ENCODE measurements around the gene AGAP5. TPM values are rescaled to one million over a fixed set of nuclear protein-coding genes. Genes with fewer than 3 reads are reported as not detected.
"Not testable (repeated sequence)": the region's sequence is repeated elsewhere in the genome, so short reads cannot be mapped to it uniquely, and the experiment has no call there.

Gene AGAP5
- polyA plus RNA-seq (ENCODE audit: insufficient read length) = 14.6 TPM

GRCh38 chr10:73697675-73698159 is at the start of gene AGAP5:
Gene AGAP5, minus strand, starts transcription at chr10:73698109. Its CDS starts 354 bp downstream, at chr10:73697755.
- not testable (repeated sequence) for DNase-seq

- DNase-seq = no peak
Observed at GRCh38 chr10:73746721-73747120, 48.8 kb upstream of the AGAP5 start.

- DNase-seq = no peak
Observed at GRCh38 chr10:73744664-73744975, 46.7 kb upstream of the AGAP5 start.

GRCh38 chr10:73743905-73744663 is 46.2 kb upstream of the AGAP5 start, which contains the start of gene SEC24C:
Gene SEC24C, plus strand, starts transcription at chr10:73744372. Its CDS starts 2,461 bp downstream, at chr10:73746833.
- DNase-seq = peak; percentile 98

DNA sequence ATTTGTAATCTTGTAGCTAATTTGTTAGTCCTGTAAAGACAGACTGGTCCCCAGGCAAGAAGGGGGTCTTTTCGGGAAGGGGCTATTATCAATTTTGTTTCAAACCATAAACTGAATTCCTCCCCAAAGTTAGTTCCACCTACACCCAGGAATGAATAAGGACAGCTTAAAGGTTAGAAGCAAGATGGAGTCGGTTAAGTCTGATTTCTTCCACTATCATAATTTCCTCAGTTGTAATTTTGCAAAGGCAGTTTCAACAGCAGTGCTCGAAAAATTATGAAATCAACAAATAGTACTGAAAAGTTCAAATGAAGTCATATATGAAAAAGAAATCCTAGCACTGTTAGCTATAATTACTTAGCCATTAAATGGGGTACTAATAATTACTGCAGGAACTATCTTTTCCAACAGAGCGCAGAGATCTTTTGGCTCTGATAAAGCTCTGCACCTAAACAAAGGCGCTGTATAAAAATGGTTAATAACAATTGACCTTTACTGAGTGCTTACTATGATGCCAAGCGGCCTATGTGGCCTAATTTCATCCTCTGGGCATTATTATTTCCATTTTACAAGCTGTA is 45.5 kb upstream of the AGAP5 start:
- no peak for DNase-seq

DNA sequence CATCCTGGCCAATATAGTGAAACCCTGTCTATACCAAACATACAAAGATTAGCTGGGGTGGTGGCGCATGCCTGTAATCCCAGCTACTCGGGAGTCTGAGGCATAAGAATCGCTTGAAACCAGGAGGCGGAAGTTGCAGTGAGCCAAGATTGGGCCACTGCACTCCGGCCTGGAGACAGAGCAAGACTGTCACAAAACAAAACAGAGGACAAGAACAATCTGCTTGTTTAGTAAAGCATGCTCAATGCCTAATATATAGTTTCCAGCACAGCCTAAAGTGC is 44.5 kb upstream of the AGAP5 start:
- DNase-seq = no peak

DNA sequence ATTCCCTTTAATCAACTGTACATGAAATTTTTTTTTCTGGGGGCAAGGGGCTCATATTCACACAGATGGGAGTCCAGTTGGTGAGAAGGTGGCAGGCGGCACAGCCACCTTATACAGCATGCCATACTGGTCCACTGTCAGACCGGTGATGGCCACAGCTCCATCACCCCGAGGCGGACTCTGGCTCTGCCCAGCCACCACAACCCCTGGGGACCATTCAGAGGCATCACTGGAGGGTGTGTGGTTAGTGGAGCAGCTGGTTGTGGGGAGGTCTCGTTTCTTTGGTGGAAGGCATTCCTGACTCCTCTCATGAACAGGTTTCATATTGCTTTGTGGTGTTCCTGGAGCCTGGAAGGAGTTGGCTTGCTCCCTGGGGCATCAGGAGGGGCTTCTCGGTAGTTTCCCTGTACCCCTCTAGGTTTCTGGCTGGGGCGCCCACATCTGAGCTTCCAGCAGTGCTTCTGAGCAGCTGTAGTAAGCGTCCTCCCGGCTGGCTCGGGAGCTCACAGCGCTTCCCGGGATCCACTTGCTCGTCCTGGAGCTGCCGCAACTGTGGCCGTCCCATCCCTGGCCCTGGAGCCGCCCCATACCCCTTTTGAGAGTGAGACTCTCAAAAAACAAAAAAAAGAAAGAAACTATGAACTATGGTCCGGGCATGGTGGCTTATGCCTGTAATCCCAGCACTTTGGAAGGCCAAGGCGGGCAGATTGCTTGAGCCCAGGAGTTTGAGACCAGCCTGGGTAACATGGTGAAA is 42.8 kb upstream of the AGAP5 start:
- not testable (repeated sequence) for DNase-seq

- DNase-seq = no peak
Observed at GRCh38 chr10:73734796-73735305, 36.9 kb upstream of the AGAP5 start.

- DNase-seq = no peak
Observed at GRCh38 chr10:73734028-73734720, 36.3 kb upstream of the AGAP5 start.

- DNase-seq = no peak
Observed at GRCh38 chr10:73732931-73733623, 35.2 kb upstream of the AGAP5 start.

- no peak for DNase-seq
Observed at GRCh38 chr10:73732426-73732825, 34.5 kb upstream of the AGAP5 start.

DNA sequence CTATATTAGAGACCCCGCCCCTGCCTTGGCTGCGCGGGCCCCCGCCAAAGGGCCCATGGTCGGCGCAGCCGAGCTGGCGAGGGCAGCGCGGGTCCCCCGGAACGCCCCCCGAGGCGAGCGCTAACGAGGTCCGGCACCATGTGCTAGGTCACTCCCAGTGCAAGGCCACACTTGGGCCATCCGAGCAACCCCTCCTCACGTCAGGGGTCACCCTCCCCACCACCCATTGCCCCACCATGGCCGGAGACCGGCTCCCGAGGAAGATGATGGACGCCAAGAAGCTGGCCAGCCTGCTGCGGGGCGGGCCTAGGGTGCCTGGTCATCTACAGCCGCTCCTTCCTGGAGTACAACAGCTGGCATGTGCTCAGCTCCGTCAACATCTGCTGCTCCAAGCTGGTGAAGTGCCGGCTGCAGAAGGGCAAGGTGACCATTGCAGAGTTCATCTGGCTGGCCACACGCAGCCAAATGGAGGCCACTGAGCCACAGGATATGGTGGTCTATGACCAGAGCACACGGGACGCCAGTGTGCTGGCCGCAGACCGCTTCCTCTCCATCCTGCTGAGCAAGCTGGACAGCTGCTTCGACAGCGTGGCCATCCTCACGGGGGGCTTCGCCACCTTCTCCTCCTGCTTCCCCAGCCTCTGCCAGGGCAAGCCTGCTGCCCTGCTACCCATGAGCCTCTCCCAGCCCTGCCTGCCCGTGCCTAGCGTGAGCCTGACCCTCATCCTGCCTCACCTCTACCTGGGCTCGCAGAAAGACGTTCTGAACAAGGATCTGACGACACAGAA is 33.9 kb upstream of the AGAP5 start:
- no peak for DNase-seq

DNA sequence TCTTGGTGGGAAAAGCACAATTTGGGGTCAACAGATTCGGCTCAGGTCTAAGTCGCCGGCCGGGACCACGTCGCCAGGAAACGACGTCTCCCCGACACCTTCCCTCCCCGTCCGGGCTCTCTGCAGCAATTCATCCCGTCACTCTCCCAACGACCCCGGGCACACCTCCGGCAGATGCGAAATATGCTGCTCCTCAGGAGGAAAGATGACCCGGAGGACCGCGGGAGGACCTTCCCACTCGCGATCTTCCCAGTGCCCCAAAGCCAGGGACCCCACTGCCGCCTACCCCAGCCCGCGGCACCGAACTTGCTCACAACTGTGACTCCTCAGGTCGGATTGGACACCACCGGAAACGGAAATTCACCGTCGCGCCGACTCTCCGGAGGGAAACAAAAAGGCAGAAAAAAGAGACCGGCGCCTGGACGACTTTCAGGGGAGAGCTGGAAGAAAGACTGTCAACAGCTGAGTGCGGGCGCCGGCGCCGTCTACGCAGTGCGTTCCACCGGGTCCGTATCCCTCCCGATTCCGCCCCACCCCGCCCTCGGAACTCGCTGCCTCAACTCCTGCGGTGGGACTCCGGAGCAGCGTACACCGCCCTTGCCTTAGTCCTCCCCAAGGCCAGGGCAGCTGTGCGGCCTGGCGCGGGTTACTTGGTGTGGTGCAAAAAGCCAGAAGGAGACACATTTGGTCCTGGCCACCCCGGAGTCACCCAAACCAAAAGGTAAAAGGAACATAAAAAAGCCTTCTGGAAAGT is 32.4 kb upstream of the AGAP5 start:
- peak; percentile 90 for DNase-seq

GRCh38 chr10:73729781-73730152 is 31.9 kb upstream of the AGAP5 start:
- DNase-seq = not testable (repeated sequence)

- no peak for DNase-seq
Observed at GRCh38 chr10:73723516-73723915, 25.6 kb upstream of the AGAP5 start.

DNA sequence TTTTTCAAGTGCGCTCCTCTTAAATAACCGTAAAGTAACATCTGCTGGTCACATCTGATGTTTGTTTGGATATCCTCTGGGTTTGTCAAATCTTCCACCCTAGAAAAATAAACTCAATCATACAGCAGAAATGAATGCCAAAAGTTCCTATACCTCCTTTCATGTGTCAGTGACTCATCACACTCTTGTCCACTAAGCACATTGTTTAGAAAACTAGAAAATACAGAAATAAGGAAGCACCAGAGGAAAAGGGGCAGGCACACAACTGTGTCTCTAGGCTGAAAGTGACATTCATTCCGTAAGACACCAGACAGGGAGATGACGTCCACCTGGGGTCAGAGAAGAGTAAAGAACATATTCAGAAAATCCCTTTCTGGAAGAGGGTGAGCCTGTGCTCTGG is 22.7 kb upstream of the AGAP5 start:
- not testable (repeated sequence) for DNase-seq

DNA sequence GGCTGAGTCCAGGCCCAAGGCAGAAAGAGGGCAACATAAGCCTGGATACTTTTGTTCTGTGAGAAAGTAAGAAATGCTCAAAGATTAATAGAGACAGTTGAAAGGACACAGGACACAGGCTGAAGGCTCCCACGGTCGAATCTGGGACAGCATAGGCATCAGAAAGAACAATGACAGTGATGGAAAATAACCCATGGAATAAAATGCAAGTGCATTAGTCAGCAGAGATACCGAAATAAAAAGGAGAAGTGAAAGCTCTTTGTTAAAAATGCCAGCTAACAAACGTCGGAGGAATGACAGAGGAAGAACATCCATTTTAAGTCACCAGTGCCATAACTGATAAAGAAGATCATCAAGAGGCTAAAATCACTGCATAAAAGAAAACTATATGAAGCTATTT is 19.6 kb upstream of the AGAP5 start:
- no peak for DNase-seq

GRCh38 chr10:73716251-73716650 is 18.3 kb upstream of the AGAP5 start:
- no peak for DNase-seq

GRCh38 chr10:73715179-73716156 is 17.6 kb upstream of the AGAP5 start:
- not testable (repeated sequence) for DNase-seq
